NB4 (cell line): Measurements from ENCODE around the gene TXNDC2.

Experiments used
- DNase-seq: peaks from one replicate; pipeline ENCODE4 v3.0.0; 2010; ENCODE audit warnings: low read depth
- H3K4me3 ChIP-seq: one replicate; pipeline ENCODE4 v1.5.1; 2011; ENCODE audit warnings: mild to moderate bottlenecking, low read depth, low read length, moderate library complexity
- CTCF ChIP-seq: IDR thresholded peaks from one replicate; pipeline ENCODE4 v1.5.1; 2012; ENCODE audit warnings: low read depth, low read length
- MAX ChIP-seq: IDR thresholded peaks from 2 replicates; pipeline ENCODE4 v1.6.1; 2011; ENCODE audit warnings: low read depth, low read length
- MYC ChIP-seq: IDR thresholded peaks from 2 replicates; pipeline ENCODE4 v1.6.1; 2011; ENCODE audit warnings: low read depth, low read length
- POLR2A ChIP-seq: IDR thresholded peaks from 2 replicates; pipeline ENCODE4 v1.6.1; 2011; ENCODE audit warnings: mild to moderate bottlenecking; ENCODE audit not compliant: insufficient read length; ENCODE audit errors: extremely low read depth

Gene TXNDC2

GRCh38 chr18:9916077-9916639 is 30.4 kb downstream of the TXNDC2 start:
- no peak for DNase-seq
- no peak for TF ChIP-seq MYC
- TF ChIP-seq POLR2A = no peak
- TF ChIP-seq MAX = no peak
- TF ChIP-seq CTCF = no peak
- H3K4me3 ChIP-seq = peak overlapping the region; percentile 93

- DNase-seq = no peak
- peak overlapping the region; percentile 93 for H3K4me3 ChIP-seq
- TF ChIP-seq MAX (no peak), POLR2A (no peak), MYC (no peak), CTCF (no peak)
Measured at GRCh38 chr18:9916808-9917207, 31.0 kb downstream of the TXNDC2 start.

GRCh38 chr18:9918016-9918680 is 32.4 kb downstream of the TXNDC2 start:
- no peak for DNase-seq
- TF ChIP-seq POLR2A (no peak), MYC (no peak), CTCF (no peak), MAX (no peak)
- H3K4me3 ChIP-seq = peak overlapping the region; percentile 93

- no peak for TF ChIP-seq MAX
- TF ChIP-seq CTCF = no peak
- TF ChIP-seq POLR2A = no peak
- TF ChIP-seq MYC = no peak
- no peak for DNase-seq
- H3K4me3 ChIP-seq = peak overlapping the region; percentile 93
Measured at GRCh38 chr18:9919564-9920232, 33.9 kb downstream of the TXNDC2 start.

GRCh38 chr18:9922592-9923311 is 37.0 kb downstream of the TXNDC2 start:
- no peak overlapping the region for H3K4me3 ChIP-seq
- TF ChIP-seq MAX (no peak), CTCF (no peak), POLR2A (no peak), MYC (no peak)
- DNase-seq = no peak
